Mucosa of descending colon (tissue), 3 donors: ENCODE results near the gene RASSF1. TPM values are rescaled to one million over a fixed set of nuclear protein-coding genes. Genes with fewer than 3 reads are reported as not detected.

Experiments used
- ATAC-seq: fragments of 200-7000 bp; cut with Tn5 transposase; one replicate; pipeline ENCODE4 v1.9.1; 2020; ENCODE audit warnings: mild to moderate bottlenecking, moderate library complexity
- DNase-seq, 3 donors: peaks; one replicate each; pipeline ENCODE4 v3.0.0-alpha.2; 2020
- H3K36me3 ChIP-seq: fragments of 200-600 bp; one replicate; pipeline ENCODE4 v1.8.0; 2021; ENCODE audit warnings: low read depth, mild to moderate bottlenecking
- H3K4me1 ChIP-seq: fragments of 200-600 bp; one replicate; pipeline ENCODE4 v1.8.0; 2021; ENCODE audit warnings: low read depth, mild to moderate bottlenecking
- H3K4me3 ChIP-seq: fragments of 200-600 bp; one replicate; pipeline ENCODE4 v1.8.0; 2021; ENCODE audit warnings: mild to moderate bottlenecking
- H3K9me3 ChIP-seq: fragments of 200-600 bp; one replicate; pipeline ENCODE4 v1.8.0; 2021; ENCODE audit warnings: mild to moderate bottlenecking
- CTCF ChIP-seq: fragments of 200-600 bp; IDR thresholded peaks from one replicate; pipeline ENCODE4 v1.8.0; 2022; ENCODE audit warnings: antibody characterized with exemption, mild to moderate bottlenecking
- intact Hi-C, 2 donors: fragments of 100-400 bp; cut with DNase I in 1 of 2; cut with micrococcal nuclease in 1 of 2; formaldehyde crosslinking; loops; one replicate each; pipeline versions ENCODE4 v1.11.0 to v1.11.1; 2022; cut with DNase I, micrococcal nuclease
- total RNA-seq, 3 donors: library from RNA; stranded (reverse); fragmentation: NEBNext Ultra II Directional in 2 of 3; extraction: Animal tissue kit (Norgen Biotek cat#: 25700) in 2 of 3; gene quantifications; one replicate each; pipeline versions ENCODE4 v1.2.1 to v1.2.4, GENCODE V29; 2021 to 2023
- donor health status: DM: no; HTN: no; CAD: no; lungs with moderate emphysema.
- donor health status: DM: no; HTN: no; CAD: no.
- donor health status: DM: no; HTN: yes; CAD: no.

Gene RASSF1
- total RNA-seq, 3 donors from 2014 or later: 10.9 to 25.7 (median 18.9) TPM

DNA sequence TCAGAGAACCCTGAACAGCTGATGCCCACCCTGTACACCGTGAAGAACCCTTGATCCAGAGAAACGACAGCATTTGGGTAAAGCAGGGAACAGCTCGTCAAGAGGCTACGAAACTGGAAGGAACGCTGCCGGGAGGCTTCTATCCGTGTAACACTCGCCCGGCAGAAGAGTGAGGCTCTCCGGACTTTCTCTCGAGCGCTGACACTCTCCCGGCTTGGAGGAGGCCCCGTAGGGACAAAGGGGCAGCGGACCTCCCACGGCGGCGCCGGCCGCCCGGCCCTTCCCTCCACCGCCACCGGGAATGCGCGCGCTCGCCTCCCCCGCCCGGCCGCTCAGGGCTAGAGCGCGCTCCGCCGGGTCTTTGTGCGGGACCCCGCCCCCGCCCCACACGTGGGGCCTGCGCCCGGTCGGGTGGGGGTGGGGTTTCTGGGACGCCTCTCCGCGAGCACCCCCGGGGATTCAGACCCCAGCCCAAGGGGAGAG lies 19.7 kb downstream of the RASSF1 start:
- H3K4me1 ChIP-seq: peaks cover 55% of the 10 kb centered on the region
- ATAC-seq (peak; percentile 66), DNase-seq (peak; percentile 83 to 89 (median 84))
- intact Hi-C loops: no loop called here
- H3K9me3 ChIP-seq: no peaks in the 10 kb centered on the region
- no peak for TF ChIP-seq CTCF
- no peaks in the 10 kb centered on the region for H3K36me3 ChIP-seq
- peak overlapping the region; percentile 74 for H3K4me3 ChIP-seq

- H3K9me3 ChIP-seq: no peaks in the 10 kb centered on the region
- TF ChIP-seq CTCF: no peak
- H3K4me3 ChIP-seq: no peak overlapping the region
- H3K4me1 ChIP-seq: peaks cover 58% of the 10 kb centered on the region
- intact Hi-C loops: no loop called here
- ATAC-seq (no peak), DNase-seq (peak in 1 of 3 donors; percentile 62)
- no peaks in the 10 kb centered on the region for H3K36me3 ChIP-seq
Measured at GRCh38 chr3:50319894-50320625, 20.6 kb downstream of the RASSF1 start.

GRCh38 chr3:50319181-50319893 lies 21.3 kb downstream of the RASSF1 start:
- H3K4me3 ChIP-seq: no peak overlapping the region
- H3K36me3 ChIP-seq: no peaks in the 10 kb centered on the region
- DNase-seq (peak in 1 of 3 donors; percentile 52), ATAC-seq (no peak)
- intact Hi-C loops: no loop called here
- no peak for TF ChIP-seq CTCF
- H3K4me1 ChIP-seq: peaks cover 56% of the 10 kb centered on the region
- no peaks in the 10 kb centered on the region for H3K9me3 ChIP-seq

DNA sequence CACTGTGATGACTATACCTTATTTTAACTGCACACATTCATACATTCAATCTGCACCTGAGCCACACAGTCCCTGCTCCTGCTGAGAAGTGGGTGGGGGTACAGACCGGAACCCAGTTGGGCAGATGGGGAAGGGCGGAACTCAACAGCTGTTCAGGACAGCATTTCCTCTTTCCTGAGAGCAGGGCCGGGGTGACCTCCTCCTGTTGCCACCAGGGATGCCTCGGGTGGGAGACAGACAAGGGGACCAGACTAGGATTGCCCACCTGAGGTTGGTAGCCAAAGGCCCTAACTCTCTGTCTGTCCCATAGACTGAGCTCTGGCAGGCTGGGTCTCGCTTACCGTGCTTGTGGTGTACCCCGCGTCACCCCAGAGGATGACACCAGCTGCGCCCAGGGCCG lies 22.0 kb downstream of the RASSF1 start:
- no peak for TF ChIP-seq CTCF
- DNase-seq: peak; percentile 19 to 60 (median 41)
- Histone ChIP-seq H3K4me3 (no peak overlapping the region), H3K4me1 (peaks cover 55% of the 10 kb centered on the region), H3K36me3 (no peaks in the 10 kb centered on the region), H3K9me3 (no peaks in the 10 kb centered on the region)
- no peak for ATAC-seq
- intact Hi-C loops: no loop called here

GRCh38 chr3:50318163-50318562 lies 22.5 kb downstream of the RASSF1 start:
- Histone ChIP-seq H3K4me3 (no peak overlapping the region), H3K4me1 (peaks cover 55% of the 10 kb centered on the region), H3K36me3 (no peaks in the 10 kb centered on the region), H3K9me3 (no peaks in the 10 kb centered on the region)
- DNase-seq (peak in 1 of 3 donors; percentile 40), ATAC-seq (no peak)
- intact Hi-C loops: no loop called here
- no peak for TF ChIP-seq CTCF
